Measurements from ENCODE around the gene JCAD.

The JCAD gene

GRCh38 chr10:30074090-30074489 is 14.7 kb upstream of the JCAD start:
- no peak for DNase-seq (ENCODE audit: low read depth)

GRCh38 chr10:30073767-30074060 is 14.3 kb upstream of the JCAD start:
- no peak for DNase-seq (ENCODE audit: low read depth)

GRCh38 chr10:30073045-30073766 is 13.8 kb upstream of the JCAD start:
- DNase-seq (ENCODE audit: low read depth) = no peak

- DNase-seq (ENCODE audit: low read depth) = no peak
Observed at GRCh38 chr10:30072068-30072467, 12.7 kb upstream of the JCAD start.

GRCh38 chr10:30070001-30070685 is 10.8 kb upstream of the JCAD start:
- DNase-seq (ENCODE audit: low read depth) = no peak

GRCh38 chr10:30068492-30069223 is 9.3 kb upstream of the JCAD start:
- DNase-seq (ENCODE audit: low read depth) = no peak

GRCh38 chr10:30063099-30063498 is 3.7 kb upstream of the JCAD start:
- DNase-seq (ENCODE audit: low read depth) = peak; percentile 52

GRCh38 chr10:30062582-30062981 is 3.2 kb upstream of the JCAD start:
- no peak for DNase-seq (ENCODE audit: low read depth)

GRCh38 chr10:30062090-30062489 is 2.7 kb upstream of the JCAD start:
- no peak for DNase-seq (ENCODE audit: low read depth)

- no peak for DNase-seq (ENCODE audit: low read depth)
Observed at GRCh38 chr10:30058570-30059132, 735 bp downstream of the JCAD start.

- DNase-seq (ENCODE audit: low read depth) = no peak
Observed at GRCh38 chr10:30057894-30058556, 1.4 kb downstream of the JCAD start.

GRCh38 chr10:30057421-30057841 is 2.0 kb downstream of the JCAD start:
- no peak for DNase-seq (ENCODE audit: low read depth)

- DNase-seq (ENCODE audit: low read depth) = no peak
Observed at GRCh38 chr10:30056767-30057355, 2.5 kb downstream of the JCAD start.

GRCh38 chr10:30056281-30056680 is 3.1 kb downstream of the JCAD start:
- no peak for DNase-seq (ENCODE audit: low read depth)

- no peak for DNase-seq (ENCODE audit: low read depth)
Observed at GRCh38 chr10:30055226-30055662, 4.1 kb downstream of the JCAD start.

GRCh38 chr10:30052062-30052461 is 7.3 kb downstream of the JCAD start:
- DNase-seq (ENCODE audit: low read depth) = no peak

- DNase-seq (ENCODE audit: low read depth) = no peak
Observed at GRCh38 chr10:30051220-30051619, 8.2 kb downstream of the JCAD start.

- DNase-seq (ENCODE audit: low read depth) = no peak
Observed at GRCh38 chr10:30050411-30050810, 9.0 kb downstream of the JCAD start.

GRCh38 chr10:30048768-30049517 is 10.4 kb downstream of the JCAD start:
- DNase-seq (ENCODE audit: low read depth) = no peak

GRCh38 chr10:30047924-30048531 is 11.4 kb downstream of the JCAD start:
- DNase-seq (ENCODE audit: low read depth) = no peak

GRCh38 chr10:30047430-30047829 is 12.0 kb downstream of the JCAD start:
- DNase-seq (ENCODE audit: low read depth) = no peak
